Measurements from ENCODE around the gene TNS1. TPM values are rescaled to one million over a fixed set of nuclear protein-coding genes. Genes with fewer than 3 reads are reported as not detected.
"Not testable (repeated sequence)": the region's sequence is repeated elsewhere in the genome, so short reads cannot be mapped to it uniquely, and the experiment has no call there.

The TNS1 gene
- total and polyA plus RNA-seq, 2 donors (not counting 1 experiment from before 2014, with no cell fraction given), result 0.10 to 0.86 TPM

DNA sequence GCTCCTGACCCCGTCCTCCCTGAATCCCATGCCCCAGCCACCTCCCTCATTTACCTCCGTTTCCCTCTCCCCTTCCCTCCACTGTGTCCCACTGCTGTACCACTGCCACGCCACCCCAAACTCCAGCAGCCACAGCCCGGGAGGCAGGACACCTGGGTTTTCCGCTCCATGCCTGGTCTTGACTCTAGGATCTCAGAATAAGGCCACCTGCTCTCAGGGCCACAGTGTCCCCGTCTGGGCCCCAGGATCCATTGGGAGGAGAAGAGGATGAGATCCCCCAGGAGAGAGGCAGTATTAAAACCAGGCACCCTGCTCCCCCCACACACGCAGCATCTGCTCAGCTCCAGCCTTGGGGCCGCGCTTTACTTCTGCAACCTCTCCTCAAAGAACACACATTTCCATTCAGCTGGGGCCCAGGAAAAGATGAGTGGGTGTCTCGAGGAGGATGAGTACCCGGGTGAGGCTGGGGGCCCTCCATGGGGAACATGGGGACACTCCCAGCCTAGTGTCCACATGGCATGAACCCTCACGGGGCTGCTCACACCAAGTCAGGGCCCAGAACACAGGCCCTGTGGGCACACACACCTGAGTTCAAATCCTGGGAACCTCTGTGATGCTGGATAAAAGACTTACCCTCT lies 32.8 kb upstream of the TNS1 start:
- no peaks in the 10 kb centered on the region for H3K36me3 ChIP-seq (replicated peaks in 1 of 2; ENCODE audit: control extremely low read depth in 1 of 2, control insufficient read depth in 1 of 2, extremely low read depth in 1 of 2, insufficient read depth in 2 of 2, low read length in 1 of 2)
- H3K4me1 ChIP-seq (ENCODE audit: control insufficient read depth in 2 of 2, insufficient read depth in 2 of 2, low read length in 2 of 2), result peaks cover 6 to 16% of the 10 kb centered on the region in 2 donors
- DNase-seq, result no peak
- H3K79me2 ChIP-seq (ENCODE audit: control insufficient read depth, insufficient read depth, low read length), result no peaks in the 10 kb centered on the region
- TF ChIP-seq, protein P1, sequence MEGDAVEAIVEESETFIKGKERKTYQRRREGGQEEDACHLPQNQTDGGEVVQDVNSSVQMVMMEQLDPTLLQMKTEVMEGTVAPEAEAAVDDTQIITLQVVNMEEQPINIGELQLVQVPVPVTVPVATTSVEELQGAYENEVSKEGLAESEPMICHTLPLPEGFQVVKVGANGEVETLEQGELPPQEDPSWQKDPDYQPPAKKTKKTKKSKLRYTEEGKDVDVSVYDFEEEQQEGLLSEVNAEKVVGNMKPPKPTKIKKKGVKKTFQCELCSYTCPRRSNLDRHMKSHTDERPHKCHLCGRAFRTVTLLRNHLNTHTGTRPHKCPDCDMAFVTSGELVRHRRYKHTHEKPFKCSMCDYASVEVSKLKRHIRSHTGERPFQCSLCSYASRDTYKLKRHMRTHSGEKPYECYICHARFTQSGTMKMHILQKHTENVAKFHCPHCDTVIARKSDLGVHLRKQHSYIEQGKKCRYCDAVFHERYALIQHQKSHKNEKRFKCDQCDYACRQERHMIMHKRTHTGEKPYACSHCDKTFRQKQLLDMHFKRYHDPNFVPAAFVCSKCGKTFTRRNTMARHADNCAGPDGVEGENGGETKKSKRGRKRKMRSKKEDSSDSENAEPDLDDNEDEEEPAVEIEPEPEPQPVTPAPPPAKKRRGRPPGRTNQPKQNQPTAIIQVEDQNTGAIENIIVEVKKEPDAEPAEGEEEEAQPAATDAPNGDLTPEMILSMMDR (IDR thresholded peaks at IDR 0.05), result no peak
- no peak for TF ChIP-seq EZH2 (IDR thresholded peaks at IDR 0.05; ENCODE audit: borderline replicate concordance, insufficient read depth, low read depth, low read length, poor library complexity, severe bottlenecking)
- WGBS (ENCODE audit: insufficient coverage), result 78% methylated on average over 8 of the region's 12 CpGs
- peaks cover 0 to 14% (median 6%) of the 10 kb centered on the region in 4 experiments for H3K27me3 ChIP-seq (replicated peaks in 1 of 4; ENCODE audit: control extremely low read depth in 1 of 4, control insufficient read depth in 3 of 4, insufficient read depth in 4 of 4, low read length in 3 of 4)
- intact Hi-C loops (cut with micrococcal nuclease), result no loop called here
- no peak overlapping the region for H3K4me3 ChIP-seq (ENCODE audit: control extremely low read depth in 1 of 5, extremely low read depth in 1 of 5, insufficient read depth in 1 of 5, low read depth in 2 of 5, low read length in 4 of 5)
- H3K4me1 Mint-ChIP-seq, result peaks cover 9% of the 10 kb centered on the region
- no peaks in the 10 kb centered on the region for H4K20me1 ChIP-seq (ENCODE audit: control insufficient read depth, insufficient read depth, low read length, poor library complexity, severe bottlenecking)
- H3K4me2 ChIP-seq (replicated peaks; ENCODE audit: low read depth, low read length, poor library complexity, severe bottlenecking), result no peak overlapping the region
- no peak overlapping the region for H3K27ac ChIP-seq (ENCODE audit: low read length in 2 of 2)
- H3K9me3 ChIP-seq (ENCODE audit: control extremely low read depth in 1 of 3, control insufficient read depth in 2 of 3, insufficient read depth in 1 of 3, low read length in 2 of 3), result no peaks in the 10 kb centered on the region
- no peaks in the 10 kb centered on the region for H3K9me3 Mint-ChIP-seq (ENCODE audit: insufficient read depth)
- ChIA-PET CTCF (interaction anchor here (8.6 kb wide), 1 partner anchor 248 kb away, joined by 74 read pairs; no protein-coding TSS in a partner anchor), POLR2A (no interaction called here)
- ATAC-seq (ENCODE audit: low read depth), result no peak
- H3K27me3 Mint-ChIP-seq, result peaks cover 29% of the 10 kb centered on the region
- H3K4me3 Mint-ChIP-seq, result no peak overlapping the region
- no peak overlapping the region for H3K27ac Mint-ChIP-seq
- H3K9ac ChIP-seq (ENCODE audit: low read length), result no peak overlapping the region
- H2AFZ ChIP-seq (ENCODE audit: insufficient read depth, low read depth, low read length, poor library complexity, severe bottlenecking), result peak overlapping the region; percentile 68

DNA sequence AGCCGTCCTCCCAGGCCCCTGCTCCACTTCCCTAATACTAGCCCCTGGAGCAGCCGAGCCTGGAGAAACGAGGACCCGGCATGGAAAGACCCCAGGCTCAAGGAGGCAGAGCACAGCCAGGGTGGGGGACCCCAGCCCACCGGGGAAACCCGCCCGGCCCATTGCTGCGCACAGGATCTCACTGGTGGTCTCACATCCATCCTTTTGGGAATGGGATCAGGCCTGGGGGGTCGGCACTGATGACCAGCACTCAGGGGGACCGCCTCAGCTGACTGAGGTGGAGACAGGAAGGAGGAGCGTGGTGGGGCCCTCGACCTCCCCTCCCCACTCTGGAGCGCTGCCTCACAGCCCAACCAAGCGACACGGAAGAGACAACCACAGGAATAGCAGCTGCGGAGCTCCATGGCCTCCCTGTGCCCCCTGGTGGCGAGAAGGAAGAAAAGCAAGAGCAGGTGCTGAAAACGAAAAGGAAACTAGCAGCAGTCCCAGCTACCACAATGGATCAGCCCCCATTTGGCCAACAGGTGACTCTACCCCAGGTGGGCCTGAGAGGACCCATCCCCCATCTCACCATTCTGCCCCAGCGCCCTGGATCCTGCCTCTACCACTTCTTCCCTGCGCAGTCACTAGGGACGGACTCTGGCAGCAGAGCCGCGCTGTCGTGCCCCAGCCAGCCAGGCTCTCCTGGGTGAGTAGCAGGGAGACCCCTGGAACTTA lies 31.9 kb upstream of the TNS1 start:
- H3K9me3 ChIP-seq (ENCODE audit: control extremely low read depth in 1 of 3, control insufficient read depth in 2 of 3, insufficient read depth in 1 of 3, low read length in 2 of 3); H4K20me1 ChIP-seq (ENCODE audit: control insufficient read depth, insufficient read depth, low read length, poor library complexity, severe bottlenecking); H3K36me3 ChIP-seq (replicated peaks in 1 of 2; ENCODE audit: control extremely low read depth in 1 of 2, control insufficient read depth in 1 of 2, extremely low read depth in 1 of 2, insufficient read depth in 2 of 2, low read length in 1 of 2); intact Hi-C loops (cut with micrococcal nuclease); H3K79me2 ChIP-seq (ENCODE audit: control insufficient read depth, insufficient read depth, low read length); H3K9me3 Mint-ChIP-seq (ENCODE audit: insufficient read depth); H3K4me1 Mint-ChIP-seq; POLR2A ChIA-PET; H3K27ac ChIP-seq (ENCODE audit: low read length in 2 of 2): not testable (repeated sequence)
- ATAC-seq (ENCODE audit: low read depth), result peak; percentile 93
- Mint-ChIP-seq H3K4me3 (peak overlapping the region; percentile 81), H3K27ac (peak overlapping the region; percentile 65), H3K27me3 (peaks cover 22% of the 10 kb centered on the region)
- Histone ChIP-seq H3K4me3 (ENCODE audit: control extremely low read depth in 1 of 5, extremely low read depth in 1 of 5, insufficient read depth in 1 of 5, low read depth in 2 of 5, low read length in 4 of 5) (peak overlapping the region in 4 of 5 experiments; percentile 22 to 50 (median 38)), H3K4me1 (ENCODE audit: control insufficient read depth in 2 of 2, insufficient read depth in 2 of 2, low read length in 2 of 2) (peaks cover 6 to 16% of the 10 kb centered on the region in 2 donors), H2AFZ (ENCODE audit: insufficient read depth, low read depth, low read length, poor library complexity, severe bottlenecking) (peak overlapping the region; percentile 68), H3K27me3 (replicated peaks in 1 of 4; ENCODE audit: control extremely low read depth in 1 of 4, control insufficient read depth in 3 of 4, insufficient read depth in 4 of 4, low read length in 3 of 4) (peaks cover 0 to 11% (median 5%) of the 10 kb centered on the region in 4 experiments), H3K4me2 (replicated peaks; ENCODE audit: low read depth, low read length, poor library complexity, severe bottlenecking) (peak overlapping the region; percentile 79), H3K9ac (ENCODE audit: low read length) (peak overlapping the region; percentile 55)
- peak; percentile 71 for DNase-seq
- 26% methylated on average over 8 of the region's 24 CpGs for WGBS (ENCODE audit: insufficient coverage)
- TF ChIP-seq, protein P1 (IDR thresholded peaks at IDR 0.05), result peak; percentile 70
- CTCF ChIA-PET, result interaction anchor here (0.7 to 8.6 kb wide), 2 partner anchors 13 to 247 kb away, joined by 3 to 74 read pairs; no protein-coding TSS in a partner anchor

Measured in B cell (primary cell).